AG04450 (cell line): ENCODE measurements around the gene ACAD11. TPM values are rescaled to one million over a fixed set of nuclear protein-coding genes. Genes with fewer than 3 reads are reported as not detected.

Experiments used
- CTCF ChIA-PET: fragments of 300-600, 350-600 bp; formaldehyde crosslinking; extraction: SDS; loops from one replicate; lab custom pipeline; 2022; ENCODE audit warnings: antibody characterized with exemption, inconsistent platforms; lab: Charles Lee
- POLR2A ChIA-PET: fragments of 350-600 bp; formaldehyde crosslinking; extraction: SDS; loops from one replicate; lab custom pipeline; 2021; ENCODE audit warnings: antibody characterized with exemption, inconsistent platforms; lab: Yijun Ruan, JAX
- DNase-seq: peaks from one replicate; pipeline ENCODE4 v3.0.0-alpha.2; 2011; ENCODE audit warnings: low read depth, low spot score
- H3K27ac ChIP-seq: one replicate; pipeline ENCODE4 v1.5.1; 2012; ENCODE audit warnings: low read depth, low read length, control low read depth
- H3K27me3 ChIP-seq: one replicate; pipeline ENCODE4 v1.6.0; 2012; ENCODE audit warnings: low read length; ENCODE audit not compliant: control insufficient read depth, insufficient read depth
- H3K4me3 ChIP-seq: 2 replicates; pipeline ENCODE4 v1.5.1; 2011; ENCODE audit warnings: mild to moderate bottlenecking, low read depth, low read length, control low read depth
- H3K9me3 ChIP-seq: 2 replicates; pipeline ENCODE4 v1.5.1; 2012; ENCODE audit warnings: low read length; ENCODE audit not compliant: control insufficient read depth, insufficient read depth
- polyA plus RNA-seq: library from polyadenylated mRNA; depleted of rRNA; stranded (reverse); fragments of >200 nt; gene quantifications from 2 replicates; pipeline ENCODE4 v1.2.3, GENCODE V29; 2011
- TF ChIP-seq, protein P1 (sequence below): IDR thresholded peaks from 2 replicates; pipeline ENCODE4 v1.5.1; 2011; ENCODE audit warnings: low read depth, low read length, control low read depth, inconsistent platforms

The ACAD11 gene
- polyA plus RNA-seq, 1 experiment: 23.3 TPM

GRCh38 chr3:132555306-132556035, 104.1 kb downstream of the ACAD11 start:
- CTCF ChIA-PET: interaction anchor here (1.0 kb wide), 1 partner anchor 20 kb away, joined by 4 read pairs; no protein-coding TSS in a partner anchor
- H3K9me3 ChIP-seq: no peaks in the 10 kb centered on the region
- no peaks in the 10 kb centered on the region for H3K27me3 ChIP-seq
- no peak overlapping the region for H3K4me3 ChIP-seq
- POLR2A ChIA-PET: no interaction called here
- no peak for DNase-seq
- no peak overlapping the region for H3K27ac ChIP-seq
- TF ChIP-seq, protein P1, sequence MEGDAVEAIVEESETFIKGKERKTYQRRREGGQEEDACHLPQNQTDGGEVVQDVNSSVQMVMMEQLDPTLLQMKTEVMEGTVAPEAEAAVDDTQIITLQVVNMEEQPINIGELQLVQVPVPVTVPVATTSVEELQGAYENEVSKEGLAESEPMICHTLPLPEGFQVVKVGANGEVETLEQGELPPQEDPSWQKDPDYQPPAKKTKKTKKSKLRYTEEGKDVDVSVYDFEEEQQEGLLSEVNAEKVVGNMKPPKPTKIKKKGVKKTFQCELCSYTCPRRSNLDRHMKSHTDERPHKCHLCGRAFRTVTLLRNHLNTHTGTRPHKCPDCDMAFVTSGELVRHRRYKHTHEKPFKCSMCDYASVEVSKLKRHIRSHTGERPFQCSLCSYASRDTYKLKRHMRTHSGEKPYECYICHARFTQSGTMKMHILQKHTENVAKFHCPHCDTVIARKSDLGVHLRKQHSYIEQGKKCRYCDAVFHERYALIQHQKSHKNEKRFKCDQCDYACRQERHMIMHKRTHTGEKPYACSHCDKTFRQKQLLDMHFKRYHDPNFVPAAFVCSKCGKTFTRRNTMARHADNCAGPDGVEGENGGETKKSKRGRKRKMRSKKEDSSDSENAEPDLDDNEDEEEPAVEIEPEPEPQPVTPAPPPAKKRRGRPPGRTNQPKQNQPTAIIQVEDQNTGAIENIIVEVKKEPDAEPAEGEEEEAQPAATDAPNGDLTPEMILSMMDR: no peak

- CTCF ChIA-PET: interaction anchor here (1.8 kb wide), 1 partner anchor 18 kb away, joined by 8 read pairs; no protein-coding TSS in a partner anchor
- DNase-seq: no peak
- Histone ChIP-seq H3K4me3 (no peak overlapping the region), H3K9me3 (no peaks in the 10 kb centered on the region), H3K27ac (no peak overlapping the region), H3K27me3 (no peaks in the 10 kb centered on the region)
- TF ChIP-seq, protein P1: no peak
- POLR2A ChIA-PET: no interaction called here
These were observed 105.2 kb downstream of the ACAD11 start for GRCh38 chr3:132554437-132554836.

- ChIA-PET CTCF (interaction anchor here (1.0 to 1.8 kb wide), 2 partner anchors 18 to 89 kb away, joined by 3 to 8 read pairs; no protein-coding TSS in a partner anchor), POLR2A (no interaction called here)
These were observed 105.8 kb downstream of the ACAD11 start for GRCh38 chr3:132553826-132554225.

GRCh38 chr3:132550579-132551305, 108.9 kb downstream of the ACAD11 start:
- H3K27ac ChIP-seq: no peak overlapping the region
- no peaks in the 10 kb centered on the region for H3K27me3 ChIP-seq
- DNase-seq: no peak
- H3K9me3 ChIP-seq: no peaks in the 10 kb centered on the region
- ChIA-PET POLR2A (no interaction called here), CTCF (interaction anchor here (2.2 to 3.6 kb wide), 2 partner anchors 16 to 91 kb away, joined by 11 to 13 read pairs; no protein-coding TSS in a partner anchor)
- TF ChIP-seq, protein P1: no peak
- H3K4me3 ChIP-seq: no peak overlapping the region

More at GRCh38 chr3:132553826-132554225, 105.8 kb downstream of the ACAD11 start:
- TF ChIP-seq, protein P1: no peak
- Histone ChIP-seq H3K9me3 (no peaks in the 10 kb centered on the region), H3K4me3 (no peak overlapping the region), H3K27me3 (no peaks in the 10 kb centered on the region), H3K27ac (no peak overlapping the region)
- DNase-seq: no peak
